ENCODE results near the gene BLOC1S3.

The BLOC1S3 gene

GRCh38 chr19:45179072-45179891, 698 bp downstream of the BLOC1S3 start:
- DNase-seq (ENCODE audit: low spot score) = no peak

- no peak for DNase-seq (ENCODE audit: low spot score)
Observed at GRCh38 chr19:45179892-45180370, 1.3 kb downstream of the BLOC1S3 start.

GRCh38 chr19:45180936-45181335, 2.4 kb downstream of the BLOC1S3 start:
- no peak for DNase-seq (ENCODE audit: low spot score)

- no peak for DNase-seq (ENCODE audit: low spot score)
Observed at GRCh38 chr19:45182758-45183157, 4.2 kb downstream of the BLOC1S3 start.

- DNase-seq (ENCODE audit: low spot score) = no peak
Observed at GRCh38 chr19:45184115-45184514, 5.5 kb downstream of the BLOC1S3 start.

GRCh38 chr19:45186509-45187334, 8.1 kb downstream of the BLOC1S3 start:
- no peak for DNase-seq (ENCODE audit: low spot score)

- peak; percentile 35 for DNase-seq (ENCODE audit: low spot score)
Observed at GRCh38 chr19:45187421-45188100, 9.0 kb downstream of the BLOC1S3 start.

GRCh38 chr19:45189971-45190370, 11.4 kb downstream of the BLOC1S3 start:
- DNase-seq (ENCODE audit: low spot score) = no peak

- DNase-seq (ENCODE audit: low spot score) = no peak
Observed at GRCh38 chr19:45191375-45191774, 12.8 kb downstream of the BLOC1S3 start.

- no peak for DNase-seq (ENCODE audit: low spot score)
Observed at GRCh38 chr19:45195764-45196163, 17.2 kb downstream of the BLOC1S3 start.

GRCh38 chr19:45200568-45200967, 22.0 kb downstream of the BLOC1S3 start:
- peak; percentile 37 for DNase-seq (ENCODE audit: low spot score)

- no peak for DNase-seq (ENCODE audit: low spot score)
Observed at GRCh38 chr19:45202637-45203036, 24.1 kb downstream of the BLOC1S3 start.

GRCh38 chr19:45205810-45206209, 27.2 kb downstream of the BLOC1S3 start:
- DNase-seq (ENCODE audit: low spot score) = no peak

- no peak for DNase-seq (ENCODE audit: low spot score)
Observed at GRCh38 chr19:45206328-45206727, 27.7 kb downstream of the BLOC1S3 start.

- DNase-seq (ENCODE audit: low spot score) = no peak
Observed at GRCh38 chr19:45211751-45212381, 33.3 kb downstream of the BLOC1S3 start.

GRCh38 chr19:45213031-45213430, 34.4 kb downstream of the BLOC1S3 start:
- no peak for DNase-seq (ENCODE audit: low spot score)

GRCh38 chr19:45215391-45216191, 37.0 kb downstream of the BLOC1S3 start:
- DNase-seq (ENCODE audit: low spot score) = no peak

GRCh38 chr19:45216667-45217066, 38.1 kb downstream of the BLOC1S3 start:
- DNase-seq (ENCODE audit: low spot score) = no peak

GRCh38 chr19:45217193-45217956, 38.8 kb downstream of the BLOC1S3 start:
- DNase-seq (ENCODE audit: low spot score) = no peak

GRCh38 chr19:45217957-45218334, 39.4 kb downstream of the BLOC1S3 start:
- no peak for DNase-seq (ENCODE audit: low spot score)
